OCI-LY1 (cell line): Measurements from ENCODE around the gene KCNA10.
A peak's percentile ranks its signal among the peaks of the same experiment; 100 is the strongest.

Source experiments
- EZH2 ChIP-seq: fragments of 200-600 bp; sonication (generic), shearing (Covaris generic); IDR thresholded peaks from 2 replicates; pipeline ENCODE4 v1.8.0; 2017; ENCODE audit warnings: borderline replicate concordance, mixed run types, mild to moderate bottlenecking, antibody characterized with exemption, low read length, moderate library complexity, mixed read lengths
- TF ChIP-seq, protein P1 (sequence below): fragments of 200-600 bp; sonication (generic), shearing (Covaris generic); IDR thresholded peaks from 2 replicates; pipeline ENCODE4 v1.5.1; 2017; ENCODE audit warnings: mild to moderate bottlenecking, antibody characterized with exemption, low read length, moderate library complexity, mixed read lengths

DNA sequence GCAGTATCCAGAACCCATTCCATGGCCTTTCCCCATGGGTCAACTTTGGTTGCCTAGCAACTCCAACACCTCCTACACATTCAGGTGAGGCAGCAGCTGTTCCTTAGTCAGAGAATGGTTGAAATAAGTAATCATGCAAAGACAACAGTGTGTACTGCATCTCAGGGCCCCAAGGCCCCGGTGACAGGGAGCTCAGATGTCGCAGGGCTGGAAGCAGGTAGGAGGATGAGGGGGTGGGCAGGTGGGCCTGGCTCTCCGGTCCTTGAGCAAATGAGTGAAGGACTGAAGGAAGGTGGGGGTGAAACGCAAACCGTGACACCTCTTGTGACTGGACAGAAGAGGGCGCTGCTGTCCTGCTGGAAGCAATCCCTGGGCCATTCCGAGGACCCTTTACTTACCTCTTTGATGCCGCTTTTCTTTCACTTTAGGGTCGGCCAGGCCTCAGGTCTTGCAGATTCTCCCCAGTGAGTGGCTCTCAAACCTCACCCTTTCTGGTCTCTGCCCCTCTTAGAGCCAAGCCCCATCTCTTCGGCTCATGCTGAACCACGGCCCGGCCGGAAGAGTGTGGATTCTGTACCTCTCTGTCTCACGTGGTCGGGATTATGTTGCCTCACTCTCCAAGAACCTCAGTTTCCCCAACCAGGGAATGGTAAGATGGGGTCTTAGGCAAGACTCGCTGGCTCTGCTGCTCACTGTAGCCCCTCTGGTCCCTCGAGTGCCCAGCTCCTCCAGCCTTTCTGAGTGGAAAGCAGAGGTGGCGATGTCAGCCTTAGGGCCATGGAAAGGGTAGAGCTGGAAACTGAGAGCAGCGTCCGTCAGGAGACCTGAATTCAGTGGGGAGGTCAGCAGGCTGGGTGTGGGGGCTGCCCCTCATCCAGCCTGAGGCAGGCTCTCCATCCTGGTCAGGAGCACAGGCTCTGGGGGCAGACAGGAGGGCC is 5.6 kb upstream of the KCNA10 start:
- TF ChIP-seq, protein P1, sequence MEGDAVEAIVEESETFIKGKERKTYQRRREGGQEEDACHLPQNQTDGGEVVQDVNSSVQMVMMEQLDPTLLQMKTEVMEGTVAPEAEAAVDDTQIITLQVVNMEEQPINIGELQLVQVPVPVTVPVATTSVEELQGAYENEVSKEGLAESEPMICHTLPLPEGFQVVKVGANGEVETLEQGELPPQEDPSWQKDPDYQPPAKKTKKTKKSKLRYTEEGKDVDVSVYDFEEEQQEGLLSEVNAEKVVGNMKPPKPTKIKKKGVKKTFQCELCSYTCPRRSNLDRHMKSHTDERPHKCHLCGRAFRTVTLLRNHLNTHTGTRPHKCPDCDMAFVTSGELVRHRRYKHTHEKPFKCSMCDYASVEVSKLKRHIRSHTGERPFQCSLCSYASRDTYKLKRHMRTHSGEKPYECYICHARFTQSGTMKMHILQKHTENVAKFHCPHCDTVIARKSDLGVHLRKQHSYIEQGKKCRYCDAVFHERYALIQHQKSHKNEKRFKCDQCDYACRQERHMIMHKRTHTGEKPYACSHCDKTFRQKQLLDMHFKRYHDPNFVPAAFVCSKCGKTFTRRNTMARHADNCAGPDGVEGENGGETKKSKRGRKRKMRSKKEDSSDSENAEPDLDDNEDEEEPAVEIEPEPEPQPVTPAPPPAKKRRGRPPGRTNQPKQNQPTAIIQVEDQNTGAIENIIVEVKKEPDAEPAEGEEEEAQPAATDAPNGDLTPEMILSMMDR: peak; percentile 74
- no peak for TF ChIP-seq EZH2
